Prostate gland (tissue), 2 donors: ENCODE data around the gene ACVR2B. TPM values are rescaled to one million over a fixed set of nuclear protein-coding genes. Genes with fewer than 3 reads are reported as not detected.

Experiments used
- DNase-seq: peaks from one replicate; pipeline ENCODE4 v3.0.0-alpha.2; 2019; ENCODE audit warnings: low spot score
- H3K27ac ChIP-seq, 2 donors: fragments of 200-600 bp; sonication (generic); 2 replicates each; pipeline ENCODE4 v1.5.1; 2017 to 2019
- H3K27me3 ChIP-seq: fragments of 200-600 bp; sonication (generic); replicated peaks from 2 replicates; pipeline ENCODE4 v1.5.1; 2019; ENCODE audit not compliant: insufficient read depth
- H3K36me3 ChIP-seq, 2 donors: fragments of 200-600 bp; sonication (generic); 1 replicate in 1 of 2; 2 replicates in 1 of 2; pipeline versions ENCODE4 v1.5.1 to v1.8.1; 2017 to 2019
- H3K4me1 ChIP-seq: fragments of 200-600 bp; sonication (generic); replicated peaks from 2 replicates; pipeline ENCODE4 v1.5.1; 2019
- H3K4me3 ChIP-seq, 2 donors: fragments of 200-600 bp; sonication (generic); 2 replicates each; pipeline ENCODE4 v1.5.1; 2017 to 2019
- H3K9me3 ChIP-seq: fragments of 200-600 bp; sonication (generic); 2 replicates; pipeline ENCODE4 v1.5.1; 2017
- CTCF ChIP-seq, 4 experiments: fragments of 200-600 bp in 2 of 4; fragments of 450-650 bp in 2 of 4; sonication (generic) in 2 of 4; IDR thresholded peaks; 1 replicate in 3 of 4; 2 replicates in 1 of 4; pipeline ENCODE4 v1.5.1; 2016 to 2019; ENCODE audit warnings: antibody characterized with exemption in 4 of 4, mild to moderate bottlenecking in 2 of 4, moderate library complexity in 2 of 4
- POLR2A ChIP-seq: fragments of 450-650 bp; IDR thresholded peaks from one replicate; pipeline ENCODE4 v1.6.1; 2016; ENCODE audit warnings: antibody characterized with exemption, mild to moderate bottlenecking
- POLR2AphosphoS5 ChIP-seq: sonication (generic); formaldehyde crosslinking; IDR thresholded peaks from one replicate; pipeline ENCODE4 v1.6.1; 2017; ENCODE audit warnings: antibody characterized with exemption
- WGBS: methylation state at CpG from one replicate; pipeline ENCODE4 v1.1.5; 2018; 5-methylcytosine and 5-hydroxymethylcytosine counted together
- intact Hi-C: fragments of 100-400 bp; cut with DNase I; formaldehyde crosslinking; loops from one replicate; pipeline ENCODE4 v1.14.2; 2022
- total RNA-seq, 2 donors: library from RNA; depleted of rRNA; stranded (reverse); fragments of >200 nt; gene quantifications; one replicate each; pipeline ENCODE4 v1.1.0, GENCODE V29; 2016

Gene ACVR2B
- total RNA-seq, 2 donors from 2014 or later = 5.8 to 24.3 TPM

- no peak for DNase-seq
- intact Hi-C loops = no loop called here
- Histone ChIP-seq H3K36me3 (no peaks in the 10 kb centered on the region), H3K27ac (no peak overlapping the region), H3K4me1 (no peaks in the 10 kb centered on the region), H3K9me3 (no peaks in the 10 kb centered on the region), H3K4me3 (no peak overlapping the region), H3K27me3 (no peaks in the 10 kb centered on the region)
- WGBS = 97% methylated on average over 1 of the region's 1 CpG
- no peak for TF ChIP-seq CTCF (IDR thresholded peaks at IDR 0.05)
- no peak for TF ChIP-seq POLR2AphosphoS5
- no peak for TF ChIP-seq POLR2A
Measured at GRCh38 chr3:38465588-38466154, 12.0 kb downstream of the ACVR2B start.

- H3K9me3 ChIP-seq = no peaks in the 10 kb centered on the region
- H3K36me3 ChIP-seq = no peaks in the 10 kb centered on the region
- TF ChIP-seq POLR2A (no peak), CTCF (IDR thresholded peaks at IDR 0.05) (no peak), POLR2AphosphoS5 (no peak)
- DNase-seq = no peak
- no peak overlapping the region for H3K27ac ChIP-seq
- intact Hi-C loops = no loop called here
- 72% methylated on average over 1 of the region's 1 CpG for WGBS
- no peak overlapping the region for H3K4me3 ChIP-seq
- H3K27me3 ChIP-seq = no peaks in the 10 kb centered on the region
- H3K4me1 ChIP-seq = no peaks in the 10 kb centered on the region
Measured at GRCh38 chr3:38468765-38469164, 15.1 kb downstream of the ACVR2B start.

- Histone ChIP-seq H3K27ac (no peak overlapping the region), H3K36me3 (no peaks in the 10 kb centered on the region), H3K9me3 (no peaks in the 10 kb centered on the region), H3K4me3 (no peak overlapping the region), H3K27me3 (no peaks in the 10 kb centered on the region), H3K4me1 (no peaks in the 10 kb centered on the region)
- intact Hi-C loops = no loop called here
- no peak for DNase-seq
- WGBS = 97% methylated on average over 1 of the region's 1 CpG
- no peak for TF ChIP-seq CTCF (IDR thresholded peaks at IDR 0.05)
- no peak for TF ChIP-seq POLR2AphosphoS5
- no peak for TF ChIP-seq POLR2A
Measured at GRCh38 chr3:38469852-38470251, 16.2 kb downstream of the ACVR2B start.

- H3K36me3 ChIP-seq = no peaks in the 10 kb centered on the region
- no peak for TF ChIP-seq CTCF (IDR thresholded peaks at IDR 0.05)
- TF ChIP-seq POLR2A = no peak
- no peak for TF ChIP-seq POLR2AphosphoS5
- intact Hi-C loops = no loop called here
- H3K27ac ChIP-seq = no peak overlapping the region
- 77% methylated on average over 3 of the region's 3 CpGs for WGBS
- H3K9me3 ChIP-seq = no peaks in the 10 kb centered on the region
- H3K4me1 ChIP-seq = no peaks in the 10 kb centered on the region
- H3K4me3 ChIP-seq = no peak overlapping the region
- no peaks in the 10 kb centered on the region for H3K27me3 ChIP-seq
- no peak for DNase-seq
Measured at GRCh38 chr3:38471260-38471857, 17.7 kb downstream of the ACVR2B start.

GRCh38 chr3:38472342-38472741, 18.7 kb downstream of the ACVR2B start:
- WGBS = 100% methylated on average over 1 of the region's 1 CpG

More at GRCh38 chr3:38472342-38472741, 18.7 kb downstream of the ACVR2B start:
- Histone ChIP-seq H3K4me1 (no peaks in the 10 kb centered on the region), H3K27ac (no peak overlapping the region), H3K9me3 (no peaks in the 10 kb centered on the region), H3K27me3 (no peaks in the 10 kb centered on the region), H3K36me3 (no peaks in the 10 kb centered on the region), H3K4me3 (no peak overlapping the region)
- no peak for TF ChIP-seq CTCF (IDR thresholded peaks at IDR 0.05)
- TF ChIP-seq POLR2AphosphoS5 = no peak
- no peak for TF ChIP-seq POLR2A
- DNase-seq = no peak
- intact Hi-C loops = no loop called here
